ENCODE measurements around the gene STK33.

- TF ChIP-seq, protein P1, sequence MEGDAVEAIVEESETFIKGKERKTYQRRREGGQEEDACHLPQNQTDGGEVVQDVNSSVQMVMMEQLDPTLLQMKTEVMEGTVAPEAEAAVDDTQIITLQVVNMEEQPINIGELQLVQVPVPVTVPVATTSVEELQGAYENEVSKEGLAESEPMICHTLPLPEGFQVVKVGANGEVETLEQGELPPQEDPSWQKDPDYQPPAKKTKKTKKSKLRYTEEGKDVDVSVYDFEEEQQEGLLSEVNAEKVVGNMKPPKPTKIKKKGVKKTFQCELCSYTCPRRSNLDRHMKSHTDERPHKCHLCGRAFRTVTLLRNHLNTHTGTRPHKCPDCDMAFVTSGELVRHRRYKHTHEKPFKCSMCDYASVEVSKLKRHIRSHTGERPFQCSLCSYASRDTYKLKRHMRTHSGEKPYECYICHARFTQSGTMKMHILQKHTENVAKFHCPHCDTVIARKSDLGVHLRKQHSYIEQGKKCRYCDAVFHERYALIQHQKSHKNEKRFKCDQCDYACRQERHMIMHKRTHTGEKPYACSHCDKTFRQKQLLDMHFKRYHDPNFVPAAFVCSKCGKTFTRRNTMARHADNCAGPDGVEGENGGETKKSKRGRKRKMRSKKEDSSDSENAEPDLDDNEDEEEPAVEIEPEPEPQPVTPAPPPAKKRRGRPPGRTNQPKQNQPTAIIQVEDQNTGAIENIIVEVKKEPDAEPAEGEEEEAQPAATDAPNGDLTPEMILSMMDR (CRISPR knock-in tag; IDR thresholded peaks at IDR 0.05), result no peak
- TF ChIP-seq U2AF2 (IDR thresholded peaks at IDR 0.05; ENCODE audit: low read depth, low read length), result no peak
- TF ChIP-seq CENPBD1 (CRISPR knock-in tag; IDR thresholded peaks at IDR 0.05; ENCODE audit: borderline replicate concordance, low read depth), result no peak
- no peak for TF ChIP-seq ISL2 (CRISPR knock-in tag; IDR thresholded peaks at IDR 0.05)
- no peak for TF ChIP-seq ZNF576 (CRISPR knock-in tag; IDR thresholded peaks at IDR 0.05)
- no peak for TF ChIP-seq SIN3B (IDR thresholded peaks at IDR 0.05; ENCODE audit: low read length)
- TF ChIP-seq ARID4A (CRISPR knock-in tag; IDR thresholded peaks at IDR 0.05; ENCODE audit: borderline replicate concordance), result no peak
- no peak for TF ChIP-seq SNRNP70 (IDR thresholded peaks at IDR 0.05; ENCODE audit: low read depth, low read length)
- TF ChIP-seq, protein P2, sequence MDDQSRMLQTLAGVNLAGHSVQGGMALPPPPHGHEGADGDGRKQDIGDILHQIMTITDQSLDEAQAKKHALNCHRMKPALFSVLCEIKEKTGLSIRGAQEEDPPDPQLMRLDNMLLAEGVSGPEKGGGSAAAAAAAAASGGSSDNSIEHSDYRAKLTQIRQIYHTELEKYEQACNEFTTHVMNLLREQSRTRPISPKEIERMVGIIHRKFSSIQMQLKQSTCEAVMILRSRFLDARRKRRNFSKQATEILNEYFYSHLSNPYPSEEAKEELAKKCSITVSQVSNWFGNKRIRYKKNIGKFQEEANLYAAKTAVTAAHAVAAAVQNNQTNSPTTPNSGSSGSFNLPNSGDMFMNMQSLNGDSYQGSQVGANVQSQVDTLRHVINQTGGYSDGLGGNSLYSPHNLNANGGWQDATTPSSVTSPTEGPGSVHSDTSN (CRISPR knock-in tag; IDR thresholded peaks at IDR 0.05; ENCODE audit: borderline replicate concordance), result no peak
Measured at GRCh38 chr11:8615291-8616032, 21.4 kb upstream of the STK33 start.
